ENCODE data around the gene WRAP73.
A peak's percentile ranks its signal among the peaks of the same experiment; 100 is the strongest.

Gene WRAP73

DNA sequence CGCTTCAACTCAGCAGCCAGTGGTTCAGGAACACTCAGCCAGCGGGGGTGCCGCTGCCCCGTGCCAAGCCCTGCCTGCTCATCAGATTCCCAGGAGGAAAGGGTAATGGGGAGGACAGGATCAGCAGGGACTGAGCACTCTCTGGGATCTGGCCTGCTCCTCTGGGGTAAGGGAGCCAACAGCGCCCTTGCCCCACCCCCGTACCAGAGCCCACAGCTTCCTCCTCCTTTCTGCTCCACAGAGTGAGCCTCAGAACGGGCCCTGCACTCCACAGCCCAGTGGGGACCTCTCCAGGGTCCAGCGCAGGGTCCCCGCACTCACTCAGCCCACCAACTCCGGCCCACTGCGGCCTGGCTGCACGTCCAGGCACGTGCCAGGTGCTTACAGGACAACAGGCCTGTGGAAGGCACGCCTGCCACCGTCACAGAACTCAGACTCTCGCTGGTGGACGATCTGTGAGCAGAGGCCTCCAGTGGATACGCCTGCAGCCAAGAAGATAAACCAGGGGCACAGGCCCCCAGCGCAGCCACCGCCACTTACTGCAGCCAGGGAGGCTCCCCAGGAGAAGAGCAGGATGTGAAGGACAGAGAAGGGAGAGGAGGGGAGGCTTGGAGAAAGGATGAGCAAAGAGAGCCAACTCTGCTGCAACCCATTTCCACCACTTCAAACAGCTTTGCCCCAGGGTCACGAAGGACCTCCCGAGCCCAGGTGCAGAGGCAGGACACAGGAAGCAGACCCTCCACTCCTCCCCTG lies 40.7 kb downstream of the WRAP73 start:
- no peak overlapping the region for H4K8ac ChIP-seq (ENCODE audit: low read depth, low read length)
- H3K36me3 ChIP-seq (ENCODE audit: control insufficient read depth, insufficient read depth, low read length) = no peaks in the 10 kb centered on the region
- H3K4ac ChIP-seq (ENCODE audit: low read depth, low read length) = no peak overlapping the region
- H2AK5ac ChIP-seq (ENCODE audit: low read length) = no peak overlapping the region
- peak overlapping the region; percentile 22 for H3K9ac ChIP-seq (ENCODE audit: low read length)
- H3K27me3 ChIP-seq (ENCODE audit: insufficient read depth, low read length, poor library complexity) = no peaks in the 10 kb centered on the region
- H3K4me2 ChIP-seq (ENCODE audit: low read length) = no peak overlapping the region
- H2BK5ac ChIP-seq (ENCODE audit: low read length) = no peak overlapping the region
- no peak overlapping the region for H4K5ac ChIP-seq (ENCODE audit: low read length)
- no peak overlapping the region for H3K23ac ChIP-seq (ENCODE audit: low read length)
- no peak overlapping the region for H3K4me3 ChIP-seq (ENCODE audit: low read length)
- peaks cover 2% of the 10 kb centered on the region for H3K79me1 ChIP-seq (ENCODE audit: low read length)
- no peak overlapping the region for H3K56ac ChIP-seq (ENCODE audit: low read length)
- peaks cover 13% of the 10 kb centered on the region for H3K4me1 ChIP-seq (ENCODE audit: control insufficient read depth, low read depth, low read length)
- no peak overlapping the region for H3K27ac ChIP-seq (ENCODE audit: low read depth, low read length)
- no CpG with 5 or more reads among the region's 22 CpGs for WGBS (ENCODE audit: extremely low coverage, insufficient coverage, low lambda C conversion rate)
- no peaks in the 10 kb centered on the region for H3K79me2 ChIP-seq (ENCODE audit: control insufficient read depth, insufficient read depth, low read length)
- no peak overlapping the region for H2BK15ac ChIP-seq (replicated peaks; ENCODE audit: low read depth)
- no peak overlapping the region for H2BK120ac ChIP-seq (ENCODE audit: low read depth, low read length)
- DNase-seq = no peak
- no peak overlapping the region for H3K18ac ChIP-seq (ENCODE audit: low read length)

GRCh38 chr1:3608154-3608553 lies 41.7 kb downstream of the WRAP73 start:
- no peak overlapping the region for H3K27ac ChIP-seq (ENCODE audit: low read depth, low read length)
- H3K4ac ChIP-seq (ENCODE audit: low read depth, low read length) = no peak overlapping the region
- no peak overlapping the region for H3K23ac ChIP-seq (ENCODE audit: low read length)
- DNase-seq = no peak
- H3K79me1 ChIP-seq (ENCODE audit: low read length) = peaks cover 2% of the 10 kb centered on the region
- H3K4me2 ChIP-seq (ENCODE audit: low read length) = no peak overlapping the region
- H2BK15ac ChIP-seq (replicated peaks; ENCODE audit: low read depth) = no peak overlapping the region
- H3K4me1 ChIP-seq (ENCODE audit: control insufficient read depth, low read depth, low read length) = peaks cover 7% of the 10 kb centered on the region
- no peak overlapping the region for H3K4me3 ChIP-seq (ENCODE audit: low read length)
- no peak overlapping the region for H2BK120ac ChIP-seq (ENCODE audit: low read depth, low read length)
- H3K9ac ChIP-seq (ENCODE audit: low read length) = no peak overlapping the region
- no peak overlapping the region for H2BK5ac ChIP-seq (ENCODE audit: low read length)
- H3K27me3 ChIP-seq (ENCODE audit: insufficient read depth, low read length, poor library complexity) = no peaks in the 10 kb centered on the region
- no peak overlapping the region for H2AK5ac ChIP-seq (ENCODE audit: low read length)
- no peaks in the 10 kb centered on the region for H3K79me2 ChIP-seq (ENCODE audit: control insufficient read depth, insufficient read depth, low read length)
- H3K18ac ChIP-seq (ENCODE audit: low read length) = no peak overlapping the region
- no peaks in the 10 kb centered on the region for H3K36me3 ChIP-seq (ENCODE audit: control insufficient read depth, insufficient read depth, low read length)
- no CpG with 5 or more reads among the region's 7 CpGs for WGBS (ENCODE audit: extremely low coverage, insufficient coverage, low lambda C conversion rate)
- no peak overlapping the region for H3K56ac ChIP-seq (ENCODE audit: low read length)
- no peak overlapping the region for H4K8ac ChIP-seq (ENCODE audit: low read depth, low read length)
- no peak overlapping the region for H4K5ac ChIP-seq (ENCODE audit: low read length)

GRCh38 chr1:3607703-3608065 lies 42.2 kb downstream of the WRAP73 start:
- Histone ChIP-seq H3K79me1 (ENCODE audit: low read length) (peaks cover 2% of the 10 kb centered on the region), H4K5ac (ENCODE audit: low read length) (no peak overlapping the region), H3K4me1 (ENCODE audit: control insufficient read depth, low read depth, low read length) (peaks cover 4% of the 10 kb centered on the region)

DNA sequence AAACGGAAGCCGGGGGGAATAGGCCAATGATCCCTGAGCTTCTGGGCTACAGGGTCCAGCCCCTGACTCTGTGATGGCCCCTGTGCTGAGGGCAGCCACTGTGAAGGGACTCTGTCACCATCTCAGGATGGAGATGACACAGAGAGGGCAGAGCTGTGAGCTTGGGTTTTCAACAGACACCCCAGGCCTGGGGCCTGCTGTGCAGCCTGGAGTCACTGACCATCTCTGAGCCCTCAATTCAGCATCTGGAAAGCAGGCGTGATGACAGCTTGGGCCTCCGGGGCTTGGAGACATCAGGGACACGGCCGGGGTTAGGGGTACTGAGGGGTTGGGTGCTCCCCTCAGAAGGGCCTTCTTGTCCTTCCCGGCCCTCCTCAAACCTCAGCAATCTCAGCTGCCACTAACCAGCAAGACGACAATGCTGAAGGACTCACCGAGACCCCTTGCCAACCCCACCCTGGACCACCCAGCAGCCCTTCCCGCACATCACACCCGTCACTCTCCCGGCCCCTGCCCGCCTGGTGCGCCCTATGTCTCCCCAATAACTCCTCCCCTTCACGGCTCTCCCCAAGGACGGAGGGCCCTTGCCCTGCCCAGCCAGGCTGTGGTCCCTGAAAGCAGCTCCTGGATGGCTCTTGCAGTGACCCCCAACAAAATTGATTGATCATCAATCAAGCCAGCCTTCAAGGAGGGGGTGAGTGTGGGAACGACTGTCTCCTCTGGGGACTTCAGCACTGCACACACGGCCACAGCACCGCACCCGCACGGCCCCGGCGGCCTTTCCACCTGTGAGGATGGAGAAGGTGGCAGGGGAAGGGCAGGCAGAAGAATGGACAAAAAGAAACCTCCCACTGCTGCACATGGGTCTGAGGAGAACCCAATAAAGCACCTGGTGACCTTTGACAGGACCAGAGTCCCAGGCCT lies 42.9 kb downstream of the WRAP73 start:
- Histone ChIP-seq H3K23ac (ENCODE audit: low read length) (no peak overlapping the region), H3K56ac (ENCODE audit: low read length) (no peak overlapping the region), H3K27ac (ENCODE audit: low read depth, low read length) (no peak overlapping the region), H3K36me3 (ENCODE audit: control insufficient read depth, insufficient read depth, low read length) (no peaks in the 10 kb centered on the region), H2AK5ac (ENCODE audit: low read length) (no peak overlapping the region), H2BK15ac (replicated peaks; ENCODE audit: low read depth) (no peak overlapping the region), H2BK120ac (ENCODE audit: low read depth, low read length) (no peak overlapping the region), H3K4me1 (ENCODE audit: control insufficient read depth, low read depth, low read length) (peaks cover 3% of the 10 kb centered on the region), H3K4me3 (ENCODE audit: low read length) (no peak overlapping the region), H3K9ac (ENCODE audit: low read length) (no peak overlapping the region), H2BK5ac (ENCODE audit: low read length) (no peak overlapping the region), H3K18ac (ENCODE audit: low read length) (no peak overlapping the region), H3K4me2 (ENCODE audit: low read length) (no peak overlapping the region), H3K27me3 (ENCODE audit: insufficient read depth, low read length, poor library complexity) (no peaks in the 10 kb centered on the region), H3K79me2 (ENCODE audit: control insufficient read depth, insufficient read depth, low read length) (no peaks in the 10 kb centered on the region), H3K79me1 (ENCODE audit: low read length) (peaks cover 2% of the 10 kb centered on the region), H4K8ac (ENCODE audit: low read depth, low read length) (no peak overlapping the region), H4K5ac (ENCODE audit: low read length) (no peak overlapping the region), H3K4ac (ENCODE audit: low read depth, low read length) (no peak overlapping the region)
- WGBS (ENCODE audit: extremely low coverage, insufficient coverage, low lambda C conversion rate) = no CpG with 5 or more reads among the region's 23 CpGs
- DNase-seq = no peak

More at GRCh38 chr1:3607703-3608065, 42.2 kb downstream of the WRAP73 start:
- Histone ChIP-seq H3K9ac (ENCODE audit: low read length) (no peak overlapping the region), H3K23ac (ENCODE audit: low read length) (no peak overlapping the region), H3K18ac (ENCODE audit: low read length) (no peak overlapping the region), H3K4me2 (ENCODE audit: low read length) (no peak overlapping the region), H3K4ac (ENCODE audit: low read depth, low read length) (no peak overlapping the region), H2BK5ac (ENCODE audit: low read length) (no peak overlapping the region), H3K36me3 (ENCODE audit: control insufficient read depth, insufficient read depth, low read length) (no peaks in the 10 kb centered on the region), H4K8ac (ENCODE audit: low read depth, low read length) (no peak overlapping the region), H3K4me3 (ENCODE audit: low read length) (no peak overlapping the region), H2BK120ac (ENCODE audit: low read depth, low read length) (no peak overlapping the region), H3K56ac (ENCODE audit: low read length) (no peak overlapping the region), H3K79me2 (ENCODE audit: control insufficient read depth, insufficient read depth, low read length) (no peaks in the 10 kb centered on the region), H2AK5ac (ENCODE audit: low read length) (no peak overlapping the region), H3K27ac (ENCODE audit: low read depth, low read length) (no peak overlapping the region), H2BK15ac (replicated peaks; ENCODE audit: low read depth) (no peak overlapping the region), H3K27me3 (ENCODE audit: insufficient read depth, low read length, poor library complexity) (no peaks in the 10 kb centered on the region)
- WGBS (ENCODE audit: extremely low coverage, insufficient coverage, low lambda C conversion rate) = no CpG with 5 or more reads among the region's 18 CpGs
- no peak for DNase-seq

DNA sequence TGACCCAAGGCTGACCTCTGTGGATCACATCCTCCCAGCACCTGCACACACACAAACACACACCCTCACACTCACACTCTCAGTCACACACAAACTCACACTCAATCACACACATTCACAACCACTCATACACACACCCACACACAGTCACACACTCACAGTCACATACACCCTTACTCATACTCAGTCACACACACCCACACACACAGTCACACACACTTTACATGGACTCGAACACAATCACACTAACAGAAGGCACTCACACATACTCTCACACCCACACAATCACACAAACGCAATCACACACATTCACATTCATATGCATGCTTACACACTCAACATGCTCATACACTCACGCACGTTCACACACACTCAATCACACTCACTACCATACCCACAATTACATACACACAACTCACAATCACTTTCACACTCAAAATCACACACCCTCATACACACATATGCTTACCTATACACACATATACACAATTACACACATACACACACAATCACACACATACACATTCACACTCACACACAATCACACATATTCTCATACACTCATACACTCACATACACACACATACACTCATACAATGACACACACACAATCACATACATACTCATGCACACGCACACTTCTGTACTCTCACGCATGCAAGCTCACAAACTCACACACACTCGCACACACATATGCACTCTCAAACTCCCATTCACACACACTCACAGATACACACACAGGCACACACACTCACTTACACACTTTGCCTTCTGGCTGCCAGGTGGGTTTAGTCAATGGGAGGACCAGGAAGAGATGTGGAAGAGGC lies 44.7 kb downstream of the WRAP73 start:
- Histone ChIP-seq H2BK120ac (ENCODE audit: low read depth, low read length) (no peak overlapping the region), H3K79me1 (ENCODE audit: low read length) (peaks cover 2% of the 10 kb centered on the region), H3K4ac (ENCODE audit: low read depth, low read length) (no peak overlapping the region), H2BK15ac (replicated peaks; ENCODE audit: low read depth) (no peak overlapping the region), H3K9ac (ENCODE audit: low read length) (no peak overlapping the region), H3K79me2 (ENCODE audit: control insufficient read depth, insufficient read depth, low read length) (no peaks in the 10 kb centered on the region), H3K4me3 (ENCODE audit: low read length) (no peak overlapping the region), H3K36me3 (ENCODE audit: control insufficient read depth, insufficient read depth, low read length) (no peaks in the 10 kb centered on the region), H3K18ac (ENCODE audit: low read length) (no peak overlapping the region), H4K8ac (ENCODE audit: low read depth, low read length) (no peak overlapping the region), H3K4me1 (ENCODE audit: control insufficient read depth, low read depth, low read length) (no peaks in the 10 kb centered on the region), H4K5ac (ENCODE audit: low read length) (no peak overlapping the region), H3K23ac (ENCODE audit: low read length) (no peak overlapping the region), H3K56ac (ENCODE audit: low read length) (no peak overlapping the region), H2AK5ac (ENCODE audit: low read length) (no peak overlapping the region), H3K27ac (ENCODE audit: low read depth, low read length) (no peak overlapping the region), H3K4me2 (ENCODE audit: low read length) (no peak overlapping the region), H2BK5ac (ENCODE audit: low read length) (no peak overlapping the region), H3K27me3 (ENCODE audit: insufficient read depth, low read length, poor library complexity) (no peaks in the 10 kb centered on the region)
- no peak for DNase-seq
- 79% methylated on average over 3 of the region's 7 CpGs for WGBS (ENCODE audit: extremely low coverage, insufficient coverage, low lambda C conversion rate)

All from mesendoderm (in vitro differentiated cells).